Nucleus accumbens (tissue), 56 donors: ENCODE measurements around the gene CNDP2.

ENCODE experiments used
- DNase-seq, 56 donors: peaks; one replicate each; lab custom pipeline; 2025; lab: John Stamatoyannopoulos, UW

CNDP2 gene

GRCh38 chr18:74530584-74530862, 34.4 kb downstream of the CNDP2 start:
- no peak for DNase-seq

GRCh38 chr18:74531043-74531442, 34.9 kb downstream of the CNDP2 start:
- DNase-seq, result no peak

GRCh38 chr18:74532511-74533025, 36.4 kb downstream of the CNDP2 start:
- no peak for DNase-seq

GRCh38 chr18:74533666-74534065, 37.5 kb downstream of the CNDP2 start:
- DNase-seq, result no peak

GRCh38 chr18:74534150-74534969, 38.2 kb downstream of the CNDP2 start, which contains the start of gene CNDP1:
Gene CNDP1, plus strand, starts transcription at chr18:74534500. Its CDS starts 168 bp downstream, at chr18:74534668.
- DNase-seq, result peak in 53 of 56 donors; percentile 26 to 91 (median 76)

- DNase-seq, result no peak
These were observed 39.0 kb downstream of the CNDP2 start for GRCh38 chr18:74534981-74535649.

- no peak for DNase-seq
These were observed 43.1 kb downstream of the CNDP2 start for GRCh38 chr18:74539289-74539688.

- DNase-seq, result no peak
These were observed 44.7 kb downstream of the CNDP2 start for GRCh38 chr18:74540652-74541421.

- peak in 49 of 56 donors; percentile 9 to 90 (median 61) for DNase-seq
These were observed 45.8 kb downstream of the CNDP2 start for GRCh38 chr18:74541703-74542555.

- peak in 1 of 56 donors; percentile 31 for DNase-seq
These were observed 48.7 kb downstream of the CNDP2 start for GRCh38 chr18:74544898-74545297.

GRCh38 chr18:74546007-74546406, 49.8 kb downstream of the CNDP2 start:
- DNase-seq, result peak in 1 of 56 donors; percentile 40

- DNase-seq, result no peak
These were observed 50.8 kb downstream of the CNDP2 start for GRCh38 chr18:74546751-74547530.

GRCh38 chr18:74547860-74548259, 51.7 kb downstream of the CNDP2 start:
- DNase-seq, result no peak

GRCh38 chr18:74549591-74550104, 53.5 kb downstream of the CNDP2 start:
- DNase-seq, result no peak

GRCh38 chr18:74550886-74551285, 54.7 kb downstream of the CNDP2 start:
- DNase-seq, result no peak

GRCh38 chr18:74551452-74551851, 55.3 kb downstream of the CNDP2 start:
- DNase-seq, result no peak

GRCh38 chr18:74551936-74552555, 55.9 kb downstream of the CNDP2 start:
- DNase-seq, result peak in 52 of 56 donors; percentile 13 to 92 (median 70)

GRCh38 chr18:74556126-74556525, 60.0 kb downstream of the CNDP2 start:
- DNase-seq, result no peak

- DNase-seq, result no peak
These were observed 61.9 kb downstream of the CNDP2 start for GRCh38 chr18:74558096-74558495.
